Hepatocyte (in vitro differentiated cells): ENCODE results near the gene ZNRF1.

Experiments
- CTCF ChIP-seq: fragments of 200-600 bp; sonication (generic); IDR thresholded peaks from 2 replicates; pipeline ENCODE4 v1.5.1; 2016; ENCODE audit warnings: antibody characterized with exemption, mild to moderate bottlenecking; ENCODE audit not compliant: poor library complexity
- EZH2 ChIP-seq: fragments of 200-600 bp; sonication (generic); IDR thresholded peaks from 2 replicates; pipeline ENCODE4 v1.6.1; 2016; ENCODE audit warnings: antibody characterized with exemption, mild to moderate bottlenecking, borderline replicate concordance
- EZH2phosphoT487 ChIP-seq: fragments of 200-600 bp; sonication (generic); IDR thresholded peaks from one replicate; pipeline ENCODE4 v1.6.1; 2018; ENCODE audit warnings: antibody characterized with exemption, mild to moderate bottlenecking, low read depth, moderate library complexity; ENCODE audit not compliant: unreplicated experiment, severe bottlenecking

- TF ChIP-seq EZH2phosphoT487 (no peak), CTCF (no peak), EZH2 (no peak)
These were observed 36.7 kb downstream of the ZNRF1 start for GRCh38 chr16:75035410-75035968.
